Cardiac atrium fibroblast (primary cell): ENCODE results near the gene PIK3C3. TPM values are rescaled to one million over a fixed set of nuclear protein-coding genes. Genes with fewer than 3 reads are reported as not detected.

Experiments
- total RNA-seq: library from RNA; depleted of rRNA; stranded (reverse); fragments of >200 nt; gene quantifications from 2 replicates; pipeline ENCODE4 v1.2.3, GENCODE V29; 2015

Gene PIK3C3
- total RNA-seq, result 47.3 and 52.8 TPM in 2 replicates

DNA sequence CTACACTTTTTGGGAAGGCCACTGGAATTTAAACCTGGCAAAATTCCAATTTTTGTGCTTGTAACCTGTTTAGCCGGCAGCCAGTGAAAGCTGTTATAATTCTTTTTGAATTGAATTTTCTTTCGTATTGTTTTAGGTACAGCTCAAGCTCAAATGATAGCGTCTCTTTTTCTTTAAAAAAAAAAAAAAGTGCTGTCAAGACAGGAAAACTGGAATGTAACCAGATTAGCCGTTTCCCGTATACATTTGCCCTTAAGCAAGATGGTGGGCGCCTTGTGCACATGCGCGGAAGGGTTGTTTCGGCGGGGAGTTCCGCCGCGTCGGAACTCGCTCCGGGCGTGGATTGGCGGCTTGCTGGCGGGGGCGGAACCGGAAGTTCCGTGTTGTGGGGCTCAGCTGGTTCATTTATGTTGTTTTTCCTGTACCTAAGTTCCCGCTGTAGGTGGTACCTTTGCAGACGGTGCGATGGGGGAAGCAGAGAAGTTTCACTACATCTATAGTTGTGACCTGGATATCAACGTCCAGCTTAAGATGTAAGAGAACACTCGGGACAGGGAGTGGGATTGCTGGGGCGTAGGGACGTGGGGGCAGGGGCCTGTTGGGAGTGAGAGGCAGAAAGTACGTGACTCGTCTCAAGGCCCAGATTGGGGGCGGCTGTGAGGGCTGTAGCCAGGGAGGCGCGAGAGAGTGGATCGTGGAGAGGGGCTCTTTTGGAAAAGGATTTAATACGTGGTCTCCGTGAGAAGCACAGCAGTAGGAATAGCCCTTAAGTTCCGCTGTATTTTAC lies at the start of gene PIK3C3:
Gene PIK3C3, plus strand, starts transcription at position 408 of the 787 bp plus-strand sequence. Its CDS starts 58 bp downstream, at position 466.

